ENCODE results near the gene ZNF331.
"Not testable (repeated sequence)": the region's sequence is repeated elsewhere in the genome, so short reads cannot be mapped to it uniquely, and the experiment has no call there.

The ZNF331 gene

DNA sequence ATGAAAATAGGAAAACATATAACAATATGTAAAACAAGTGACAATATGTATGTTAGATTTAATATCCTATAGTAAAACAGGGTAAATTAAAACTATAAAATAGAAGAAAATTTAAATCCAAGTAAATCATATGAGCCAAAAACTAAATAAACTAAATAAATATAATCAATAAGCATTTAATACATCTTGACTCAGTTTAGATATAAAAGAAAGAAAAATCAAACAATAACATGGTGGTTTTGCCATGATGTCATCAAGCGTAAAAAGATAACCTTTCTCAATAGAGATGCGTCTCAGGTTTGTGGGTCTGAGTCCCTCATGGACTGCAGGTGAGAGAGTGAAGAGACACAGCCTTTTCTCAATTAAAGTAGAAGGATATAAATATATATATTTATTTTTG is 26.6 kb upstream of the ZNF331 start:
- Histone ChIP-seq H3K27me3 (ENCODE audit: insufficient read depth, low read length) (no peaks in the 10 kb centered on the region), H3K36me3 (ENCODE audit: insufficient read depth, low read length) (no peaks in the 10 kb centered on the region), H2AFZ (ENCODE audit: low read depth, low read length) (no peak overlapping the region), H3K9me3 (ENCODE audit: low read length) (no peaks in the 10 kb centered on the region), H3K4me1 (ENCODE audit: insufficient read depth, low read length) (no peaks in the 10 kb centered on the region), H3K4me3 (ENCODE audit: low read length) (no peak overlapping the region)

- Histone ChIP-seq H3K27me3 (ENCODE audit: insufficient read depth, low read length) (no peaks in the 10 kb centered on the region), H3K9me3 (ENCODE audit: low read length) (no peaks in the 10 kb centered on the region), H3K36me3 (ENCODE audit: insufficient read depth, low read length) (no peaks in the 10 kb centered on the region), H2AFZ (ENCODE audit: low read depth, low read length) (no peak overlapping the region), H3K4me3 (ENCODE audit: low read length) (no peak overlapping the region), H3K4me1 (ENCODE audit: insufficient read depth, low read length) (no peaks in the 10 kb centered on the region)
These were observed 26.0 kb upstream of the ZNF331 start for GRCh38 chr19:53511933-53512374.

GRCh38 chr19:53515047-53515446 is 22.9 kb upstream of the ZNF331 start:
- H3K36me3 ChIP-seq (ENCODE audit: insufficient read depth, low read length); H3K4me1 ChIP-seq (ENCODE audit: insufficient read depth, low read length); H2AFZ ChIP-seq (ENCODE audit: low read depth, low read length); H3K27me3 ChIP-seq (ENCODE audit: insufficient read depth, low read length); H3K9me3 ChIP-seq (ENCODE audit: low read length); H3K4me3 ChIP-seq (ENCODE audit: low read length): not testable (repeated sequence)

GRCh38 chr19:53517114-53517741 is 20.7 kb upstream of the ZNF331 start:
- Histone ChIP-seq H3K36me3 (ENCODE audit: insufficient read depth, low read length) (no peaks in the 10 kb centered on the region), H3K27me3 (ENCODE audit: insufficient read depth, low read length) (no peaks in the 10 kb centered on the region), H2AFZ (ENCODE audit: low read depth, low read length) (no peak overlapping the region), H3K4me1 (ENCODE audit: insufficient read depth, low read length) (peaks cover 8% of the 10 kb centered on the region), H3K9me3 (ENCODE audit: low read length) (peaks cover 2% of the 10 kb centered on the region), H3K4me3 (ENCODE audit: low read length) (no peak overlapping the region)

DNA sequence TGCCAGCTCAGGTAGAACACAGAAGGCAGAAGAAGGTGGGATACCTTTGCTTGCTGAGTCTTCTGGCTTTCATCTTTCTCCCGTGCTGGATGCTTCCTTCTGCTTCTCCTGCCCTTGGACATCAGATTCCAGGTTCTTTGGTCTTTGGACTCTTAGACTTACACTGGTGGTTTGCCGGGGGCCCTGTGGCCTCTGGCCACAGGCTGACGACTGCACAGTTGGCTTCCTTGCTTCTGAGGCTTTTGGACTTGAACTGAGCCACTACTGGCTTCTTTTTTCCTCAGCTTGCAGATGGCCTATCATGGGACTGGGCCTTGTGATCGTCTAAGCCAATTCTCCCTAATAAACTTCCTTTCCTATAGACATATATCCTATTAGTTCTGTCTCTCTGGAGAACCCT is 19.8 kb upstream of the ZNF331 start:
- Histone ChIP-seq H3K36me3 (ENCODE audit: insufficient read depth, low read length) (peaks cover 4% of the 10 kb centered on the region), H3K27me3 (ENCODE audit: insufficient read depth, low read length) (no peaks in the 10 kb centered on the region), H3K4me1 (ENCODE audit: insufficient read depth, low read length) (peaks cover 8% of the 10 kb centered on the region), H3K4me3 (ENCODE audit: low read length) (no peak overlapping the region), H3K9me3 (ENCODE audit: low read length) (peaks cover 2% of the 10 kb centered on the region), H2AFZ (ENCODE audit: low read depth, low read length) (no peak overlapping the region)

DNA sequence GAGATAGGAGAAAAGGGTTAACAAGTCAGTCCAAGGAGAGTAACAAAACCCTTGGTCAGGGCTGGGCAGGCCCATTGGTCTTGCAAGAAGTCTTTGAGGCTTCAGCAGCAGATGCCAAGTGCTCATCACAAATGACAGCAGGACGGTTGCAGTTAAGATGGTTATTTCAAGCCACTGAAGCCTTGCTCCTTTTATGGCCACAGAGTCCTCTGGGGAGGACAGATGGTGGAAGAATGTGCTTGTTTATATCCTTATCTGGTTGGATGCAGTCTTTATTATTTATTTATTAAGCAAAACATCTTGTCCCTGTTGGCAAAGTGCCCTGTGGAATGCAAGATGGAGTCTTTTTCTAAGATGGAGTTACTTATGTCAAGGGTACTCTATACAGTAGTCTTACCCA is 19.2 kb upstream of the ZNF331 start:
- Histone ChIP-seq H3K4me1 (ENCODE audit: insufficient read depth, low read length) (peaks cover 8% of the 10 kb centered on the region), H3K36me3 (ENCODE audit: insufficient read depth, low read length) (peaks cover 4% of the 10 kb centered on the region), H3K9me3 (ENCODE audit: low read length) (peaks cover 2% of the 10 kb centered on the region), H3K4me3 (ENCODE audit: low read length) (no peak overlapping the region), H2AFZ (ENCODE audit: low read depth, low read length) (no peak overlapping the region), H3K27me3 (ENCODE audit: insufficient read depth, low read length) (no peaks in the 10 kb centered on the region)

DNA sequence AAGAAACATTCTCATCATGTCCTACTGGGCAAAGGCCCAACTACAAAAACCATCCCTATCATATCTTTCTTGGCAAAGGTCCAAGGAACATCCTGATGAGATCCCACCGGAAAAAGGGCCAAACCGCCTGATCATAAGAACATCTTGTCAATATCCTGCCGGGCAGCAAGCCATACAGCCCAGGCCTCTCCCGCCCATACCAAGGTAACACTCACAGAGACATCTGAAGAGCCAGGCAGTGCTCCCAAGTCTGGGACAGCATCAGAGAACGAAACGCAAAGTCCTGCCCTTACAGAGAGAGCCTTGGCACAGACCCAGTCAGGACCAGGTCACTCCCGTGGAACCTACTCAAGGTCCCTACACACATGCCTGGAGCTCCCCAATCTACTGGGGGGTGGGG is 18.5 kb upstream of the ZNF331 start:
- Histone ChIP-seq H3K4me3 (ENCODE audit: low read length) (no peak overlapping the region), H3K4me1 (ENCODE audit: insufficient read depth, low read length) (peaks cover 8% of the 10 kb centered on the region), H2AFZ (ENCODE audit: low read depth, low read length) (no peak overlapping the region), H3K9me3 (ENCODE audit: low read length) (peaks cover 2% of the 10 kb centered on the region), H3K27me3 (ENCODE audit: insufficient read depth, low read length) (no peaks in the 10 kb centered on the region), H3K36me3 (ENCODE audit: insufficient read depth, low read length) (peaks cover 4% of the 10 kb centered on the region)

DNA sequence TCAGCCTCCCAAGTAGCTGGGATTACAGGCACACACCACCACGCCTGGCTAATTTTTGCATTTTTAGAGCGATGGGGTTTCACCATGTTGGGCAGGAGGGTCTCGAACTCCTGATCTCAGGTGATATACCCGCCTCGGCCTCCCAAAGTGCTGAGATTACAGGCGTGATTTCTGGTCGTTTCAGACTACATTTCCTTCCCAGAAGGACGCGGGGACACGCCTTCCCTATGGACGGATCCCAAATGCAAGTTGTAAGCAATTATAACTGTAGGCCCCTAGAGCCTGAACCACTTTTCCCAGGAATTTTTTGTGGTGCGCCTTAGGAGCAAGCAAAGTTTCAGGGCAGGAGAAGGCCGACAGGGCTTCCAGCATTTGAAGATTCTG is 17.8 kb upstream of the ZNF331 start:
- H3K4me3 ChIP-seq (ENCODE audit: low read length), result peak overlapping the region; percentile 95
- peaks cover 2% of the 10 kb centered on the region for H3K9me3 ChIP-seq (ENCODE audit: low read length)
- no peaks in the 10 kb centered on the region for H3K27me3 ChIP-seq (ENCODE audit: insufficient read depth, low read length)
- peaks cover 4% of the 10 kb centered on the region for H3K36me3 ChIP-seq (ENCODE audit: insufficient read depth, low read length)
- H3K4me1 ChIP-seq (ENCODE audit: insufficient read depth, low read length), result peaks cover 8% of the 10 kb centered on the region
- H2AFZ ChIP-seq (ENCODE audit: low read depth, low read length), result peak overlapping the region; percentile 58

DNA sequence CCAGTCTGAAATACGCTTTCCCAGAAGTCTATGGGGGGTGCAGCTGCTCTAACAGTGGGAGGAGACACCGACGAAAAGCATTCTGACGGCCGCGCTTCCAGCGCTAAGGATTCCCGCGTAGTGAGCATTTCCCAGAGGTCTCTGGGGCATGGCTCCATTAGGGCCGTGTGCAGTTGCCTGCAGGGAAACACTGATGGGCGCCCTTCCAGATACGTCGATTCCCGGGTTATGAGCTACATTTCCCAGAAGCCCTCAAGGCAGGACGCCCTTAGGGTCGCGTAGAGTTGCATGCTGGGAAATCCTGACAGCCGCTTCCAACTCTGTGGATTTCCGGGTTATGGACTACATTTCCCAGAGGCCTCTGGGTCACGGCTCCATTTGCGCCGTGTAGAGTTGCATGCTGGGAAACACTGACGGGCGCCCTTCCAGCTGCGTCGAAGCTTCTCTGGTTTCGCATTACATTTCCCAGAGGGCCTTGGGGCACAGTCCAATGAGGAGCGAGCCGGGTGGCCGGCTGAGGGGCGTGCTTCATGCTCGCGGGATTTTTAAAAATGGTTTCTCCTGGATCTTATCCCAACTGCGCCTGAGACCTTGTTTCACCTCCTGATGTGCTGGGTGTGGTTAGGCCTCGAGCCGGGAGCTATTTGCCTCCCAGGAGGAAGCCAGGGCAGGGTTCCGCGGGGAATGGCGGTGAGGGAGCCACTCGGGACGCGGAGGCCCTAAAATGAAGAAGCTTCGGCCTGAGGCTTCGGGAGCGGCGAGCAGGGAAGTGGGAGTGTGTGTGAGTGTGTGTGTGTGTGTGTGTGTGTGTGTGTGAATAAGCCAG is 17.2 kb upstream of the ZNF331 start:
- H3K27me3 ChIP-seq (ENCODE audit: insufficient read depth, low read length), result no peaks in the 10 kb centered on the region
- H3K4me1 ChIP-seq (ENCODE audit: insufficient read depth, low read length), result peaks cover 8% of the 10 kb centered on the region
- H3K36me3 ChIP-seq (ENCODE audit: insufficient read depth, low read length), result peaks cover 4% of the 10 kb centered on the region
- peaks cover 2% of the 10 kb centered on the region for H3K9me3 ChIP-seq (ENCODE audit: low read length)
- peak overlapping the region; percentile 80 for H2AFZ ChIP-seq (ENCODE audit: low read depth, low read length)
- peak overlapping the region; percentile 95 for H3K4me3 ChIP-seq (ENCODE audit: low read length)

DNA sequence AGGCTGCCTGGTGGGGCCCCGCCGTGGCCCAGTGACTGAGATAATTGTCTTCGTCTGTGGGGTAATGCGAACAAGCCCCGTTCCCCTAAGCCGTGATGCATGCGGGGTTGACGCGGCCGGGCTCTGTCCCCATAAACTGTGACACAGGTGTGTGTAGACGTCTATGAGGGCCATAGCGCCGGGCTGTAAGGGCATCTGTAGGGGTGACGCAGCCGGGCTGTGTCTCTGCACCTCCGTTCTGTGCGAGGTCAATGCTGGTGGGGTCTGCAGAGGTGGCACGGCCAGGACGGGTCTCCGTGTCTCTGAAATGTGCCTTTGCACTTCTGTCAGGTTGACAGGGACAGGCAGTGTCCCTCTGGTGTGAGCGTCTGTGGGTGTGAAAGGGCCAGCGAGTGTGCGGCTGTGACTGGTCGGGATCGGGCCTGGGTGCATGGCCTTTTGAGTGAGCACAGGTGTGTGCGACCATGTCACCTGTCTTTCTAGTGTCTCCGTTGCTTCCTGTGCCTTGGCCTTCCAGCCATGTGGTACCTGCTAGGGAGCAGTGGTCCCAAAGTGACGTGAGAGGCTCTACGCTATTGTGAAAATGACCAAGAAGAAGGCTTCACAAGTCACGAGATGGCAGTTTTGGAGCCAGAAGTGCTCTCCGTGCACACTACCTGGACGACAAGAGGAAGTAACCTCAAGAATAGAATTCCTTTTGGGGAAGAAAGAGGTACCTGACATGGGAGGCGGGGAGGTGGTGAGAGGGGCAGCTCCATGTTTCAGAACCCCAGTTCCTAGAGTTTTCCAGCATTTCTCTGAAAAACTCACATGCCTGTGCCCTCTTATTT is 16.4 kb upstream of the ZNF331 start:
- H3K4me1 ChIP-seq (ENCODE audit: insufficient read depth, low read length), result peaks cover 8% of the 10 kb centered on the region
- H3K9me3 ChIP-seq (ENCODE audit: low read length), result peaks cover 5% of the 10 kb centered on the region
- H3K36me3 ChIP-seq (ENCODE audit: insufficient read depth, low read length), result peaks cover 4% of the 10 kb centered on the region
- no peaks in the 10 kb centered on the region for H3K27me3 ChIP-seq (ENCODE audit: insufficient read depth, low read length)
- peak overlapping the region; percentile 80 for H2AFZ ChIP-seq (ENCODE audit: low read depth, low read length)
- H3K4me3 ChIP-seq (ENCODE audit: low read length), result peak overlapping the region; percentile 95

- Histone ChIP-seq H3K36me3 (ENCODE audit: insufficient read depth, low read length) (peaks cover 10% of the 10 kb centered on the region), H3K27me3 (ENCODE audit: insufficient read depth, low read length) (no peaks in the 10 kb centered on the region), H3K4me3 (ENCODE audit: low read length) (no peak overlapping the region), H2AFZ (ENCODE audit: low read depth, low read length) (no peak overlapping the region), H3K9me3 (ENCODE audit: low read length) (peaks cover 3% of the 10 kb centered on the region), H3K4me1 (ENCODE audit: insufficient read depth, low read length) (peaks cover 8% of the 10 kb centered on the region)
These were observed 12.0 kb upstream of the ZNF331 start for GRCh38 chr19:53525922-53526321.

GRCh38 chr19:53530622-53531021 is 7.3 kb upstream of the ZNF331 start:
- Histone ChIP-seq H3K9me3 (ENCODE audit: low read length) (peaks cover 3% of the 10 kb centered on the region), H3K36me3 (ENCODE audit: insufficient read depth, low read length) (peaks cover 6% of the 10 kb centered on the region), H3K4me1 (ENCODE audit: insufficient read depth, low read length) (no peaks in the 10 kb centered on the region), H2AFZ (ENCODE audit: low read depth, low read length) (no peak overlapping the region), H3K27me3 (ENCODE audit: insufficient read depth, low read length) (no peaks in the 10 kb centered on the region), H3K4me3 (ENCODE audit: low read length) (no peak overlapping the region)

- peaks cover 6% of the 10 kb centered on the region for H3K36me3 ChIP-seq (ENCODE audit: insufficient read depth, low read length)
- no peak overlapping the region for H3K4me3 ChIP-seq (ENCODE audit: low read length)
- H3K27me3 ChIP-seq (ENCODE audit: insufficient read depth, low read length), result no peaks in the 10 kb centered on the region
- H3K4me1 ChIP-seq (ENCODE audit: insufficient read depth, low read length), result no peaks in the 10 kb centered on the region
- no peaks in the 10 kb centered on the region for H3K9me3 ChIP-seq (ENCODE audit: low read length)
- no peak overlapping the region for H2AFZ ChIP-seq (ENCODE audit: low read depth, low read length)
These were observed 6.5 kb upstream of the ZNF331 start for GRCh38 chr19:53531457-53531856.

Data from neuron (in vitro differentiated cells).